Sigmoid colon (tissue), 4 donors: ENCODE results near the gene ENTREP3.
A peak's percentile ranks its signal among the peaks of the same experiment; 100 is the strongest.

Source experiments
- EP300 ChIP-seq, 4 donors: sonication (generic); formaldehyde crosslinking; IDR thresholded peaks; one replicate each; pipeline ENCODE4 v1.6.1; 2017; ENCODE audit warnings: antibody characterized with exemption in 4 of 4
- POLR2A ChIP-seq, 2 donors: fragments of 450-650 bp; IDR thresholded peaks; one replicate each; pipeline ENCODE4 v1.6.1; 2016; ENCODE audit warnings: antibody characterized with exemption in 2 of 2, mild to moderate bottlenecking in 2 of 2, moderate library complexity in 2 of 2
- POLR2AphosphoS5 ChIP-seq, 4 donors: sonication (generic); formaldehyde crosslinking; IDR thresholded peaks; one replicate each; pipeline ENCODE4 v1.6.1; 2017; ENCODE audit warnings: antibody characterized with exemption in 4 of 4
- TF ChIP-seq, protein P1 (sequence below), 4 experiments: fragments of 450-650 bp in 3 of 4; fragments of 200-600 bp in 1 of 4; IDR thresholded peaks; one replicate each; pipeline ENCODE4 v1.5.1; 2016 to 2019; ENCODE audit warnings: antibody characterized with exemption in 4 of 4, mild to moderate bottlenecking in 3 of 4, moderate library complexity in 2 of 4

DNA sequence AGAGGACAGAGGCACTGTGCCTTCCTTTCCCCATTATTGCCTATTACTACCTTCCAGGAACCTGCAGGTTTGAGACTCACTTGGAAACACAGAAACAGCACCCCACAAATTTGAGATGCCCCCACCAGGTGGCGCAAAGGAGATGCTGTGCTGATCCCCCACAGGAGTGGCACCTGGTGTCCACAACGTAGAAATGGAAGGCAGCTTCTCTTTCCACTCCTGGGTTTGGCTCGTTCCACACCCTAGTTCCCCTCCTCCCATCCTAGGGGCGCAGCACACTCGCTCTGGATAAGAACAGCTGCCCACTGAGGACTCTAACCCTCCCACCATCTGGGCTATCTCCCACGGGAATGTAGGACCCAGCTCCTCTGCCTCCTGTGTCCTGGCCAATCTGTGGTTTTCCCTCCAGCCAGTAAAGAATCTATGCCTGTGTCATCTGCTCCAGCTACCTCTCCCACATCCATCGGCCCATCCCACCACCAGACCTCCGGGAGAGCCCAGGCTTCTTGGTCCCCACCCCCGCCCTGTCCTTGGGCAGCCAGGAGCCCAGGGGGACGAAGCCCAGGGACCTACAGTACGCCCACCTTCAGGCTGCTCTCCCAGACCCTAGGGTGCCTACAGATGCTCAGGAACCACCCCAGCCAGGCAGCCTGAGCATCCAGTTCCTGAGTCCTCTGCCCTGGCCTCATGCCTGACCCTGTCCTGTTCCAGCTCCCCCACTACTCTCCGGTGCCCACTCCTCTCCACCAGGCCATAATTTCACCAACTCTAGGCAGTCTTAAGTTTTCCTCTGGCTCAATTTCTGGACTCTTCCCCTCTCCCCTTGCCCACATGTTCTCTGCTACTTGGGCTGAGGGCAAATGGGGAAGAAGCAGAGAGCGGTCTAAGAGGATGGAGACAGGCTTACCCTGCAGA, 48.1 kb downstream of the ENTREP3 start:
- TF ChIP-seq POLR2A (IDR thresholded peaks at IDR 0.05) (no peak), EP300 (IDR thresholded peaks at IDR 0.05) (no peak), POLR2AphosphoS5 (IDR thresholded peaks at IDR 0.05) (peak in 2 of 4 donors; percentile 40 to 42)
- TF ChIP-seq, protein P1, sequence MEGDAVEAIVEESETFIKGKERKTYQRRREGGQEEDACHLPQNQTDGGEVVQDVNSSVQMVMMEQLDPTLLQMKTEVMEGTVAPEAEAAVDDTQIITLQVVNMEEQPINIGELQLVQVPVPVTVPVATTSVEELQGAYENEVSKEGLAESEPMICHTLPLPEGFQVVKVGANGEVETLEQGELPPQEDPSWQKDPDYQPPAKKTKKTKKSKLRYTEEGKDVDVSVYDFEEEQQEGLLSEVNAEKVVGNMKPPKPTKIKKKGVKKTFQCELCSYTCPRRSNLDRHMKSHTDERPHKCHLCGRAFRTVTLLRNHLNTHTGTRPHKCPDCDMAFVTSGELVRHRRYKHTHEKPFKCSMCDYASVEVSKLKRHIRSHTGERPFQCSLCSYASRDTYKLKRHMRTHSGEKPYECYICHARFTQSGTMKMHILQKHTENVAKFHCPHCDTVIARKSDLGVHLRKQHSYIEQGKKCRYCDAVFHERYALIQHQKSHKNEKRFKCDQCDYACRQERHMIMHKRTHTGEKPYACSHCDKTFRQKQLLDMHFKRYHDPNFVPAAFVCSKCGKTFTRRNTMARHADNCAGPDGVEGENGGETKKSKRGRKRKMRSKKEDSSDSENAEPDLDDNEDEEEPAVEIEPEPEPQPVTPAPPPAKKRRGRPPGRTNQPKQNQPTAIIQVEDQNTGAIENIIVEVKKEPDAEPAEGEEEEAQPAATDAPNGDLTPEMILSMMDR (IDR thresholded peaks at IDR 0.05), result peak; percentile 79 to 89 (median 88)
